GM23338 (cell line): ENCODE measurements around the gene SP9. TPM values are rescaled to one million over a fixed set of nuclear protein-coding genes. Genes with fewer than 3 reads are reported as not detected.
A peak's percentile ranks its signal among the peaks of the same experiment; 100 is the strongest.

ENCODE experiments used
- ATAC-seq: fragments of 200-7000 bp; cut with Tn5 transposase; 3 replicates; pipeline ENCODE4 v1.9.1; 2020
- DNase-seq: peaks from one replicate; pipeline ENCODE4 v3.0.0-alpha.2; 2015; ENCODE audit warnings: low spot score
- H2AFZ ChIP-seq: fragments of 200-600 bp; sonication (generic); 2 replicates; pipeline ENCODE4 v1.8.0; 2016; ENCODE audit warnings: antibody characterized with exemption, mild to moderate bottlenecking, moderate library complexity
- H3F3A ChIP-seq: fragments of 200-600 bp; sonication (generic); replicated peaks from 2 replicates; pipeline ENCODE4 v1.8.0; 2017; ENCODE audit warnings: antibody characterized with exemption, mixed run types, low read depth
- H3K27ac ChIP-seq: fragments of 200-600 bp; sonication (generic); 2 replicates; pipeline ENCODE4 v1.6.1; 2016; ENCODE audit warnings: low read depth
- H3K27me3 ChIP-seq: fragments of 200-600 bp; sonication (generic); 2 replicates; pipeline ENCODE4 v1.8.0; 2016; ENCODE audit warnings: mild to moderate bottlenecking, mixed run types, moderate library complexity; ENCODE audit not compliant: insufficient read depth
- H3K36me3 ChIP-seq: fragments of 200-600 bp; sonication (generic); 2 replicates; pipeline ENCODE4 v1.8.0; 2016; ENCODE audit warnings: mild to moderate bottlenecking; ENCODE audit not compliant: insufficient read depth
- H3K4me1 ChIP-seq: fragments of 200-600 bp; sonication (generic); 2 replicates; pipeline ENCODE4 v1.8.0; 2016; ENCODE audit warnings: mild to moderate bottlenecking, moderate library complexity; ENCODE audit not compliant: insufficient read depth
- H3K4me2 ChIP-seq: fragments of 200-600 bp; sonication (generic); 2 replicates; pipeline ENCODE4 v1.7.1; 2017; ENCODE audit warnings: mixed run types
- H3K4me3 ChIP-seq: fragments of 200-600 bp; sonication (generic); 2 replicates; pipeline ENCODE4 v1.6.1; 2016; ENCODE audit warnings: mixed run types
- H3K79me2 ChIP-seq: fragments of 200-600 bp; sonication (generic); replicated peaks from 2 replicates; pipeline ENCODE4 v1.8.0; 2017; ENCODE audit warnings: mild to moderate bottlenecking; ENCODE audit not compliant: insufficient read depth
- H3K9me2 ChIP-seq: fragments of 200-600 bp; sonication (generic); 2 replicates; pipeline ENCODE4 v1.8.0; 2017; ENCODE audit not compliant: insufficient read depth
- H4K20me1 ChIP-seq: fragments of 200-600 bp; sonication (generic); replicated peaks from 2 replicates; pipeline ENCODE4 v1.8.0; 2017; ENCODE audit warnings: mild to moderate bottlenecking; ENCODE audit not compliant: insufficient read depth
- H3K27ac Mint-ChIP-seq: 2 replicates; pipeline ENCODE4 v1.8.0; 2020; ENCODE audit warnings: inconsistent platforms, mild to moderate bottlenecking, moderate library complexity, mixed read lengths
- H3K27me3 Mint-ChIP-seq: 3 replicates; pipeline ENCODE4 v1.8.0; 2022; ENCODE audit warnings: low read depth, mild to moderate bottlenecking, moderate library complexity, mixed read lengths, inconsistent platforms; ENCODE audit not compliant: insufficient read depth, poor library complexity
- H3K36me3 Mint-ChIP-seq: 3 replicates; pipeline ENCODE4 v1.8.0; 2021; ENCODE audit warnings: low read depth, mild to moderate bottlenecking, inconsistent platforms, moderate library complexity, mixed read lengths
- H3K4me1 Mint-ChIP-seq: 3 replicates; pipeline ENCODE4 v1.8.0; 2020; ENCODE audit warnings: mild to moderate bottlenecking, inconsistent platforms, mixed read lengths
- H3K4me3 Mint-ChIP-seq: 3 replicates; pipeline ENCODE4 v1.8.0; 2021; ENCODE audit warnings: moderate library complexity, mild to moderate bottlenecking, inconsistent platforms, mixed read lengths
- H3K9me3 Mint-ChIP-seq: 3 replicates; pipeline ENCODE4 v1.8.0; 2020; ENCODE audit warnings: moderate library complexity, mild to moderate bottlenecking, inconsistent platforms, mixed read lengths
- EZH2 ChIP-seq: fragments of 200-600 bp; sonication (generic); IDR thresholded peaks from one replicate; pipeline ENCODE4 v1.8.0; 2017; ENCODE audit warnings: antibody characterized with exemption, mild to moderate bottlenecking, low read depth; ENCODE audit not compliant: unreplicated experiment
- polyA plus RNA-seq: library from polyadenylated mRNA; unstranded; fragments of >200 nt; fragmentation: Nextera tagmentation; extraction: Ambion mirVana; gene quantifications from 2 replicates; pipeline ENCODE4 v1.2.1, GENCODE V29; 2016
- total RNA-seq: library from RNA; depleted of rRNA; stranded (reverse); fragments of >200 nt; shearing (Covaris generic); gene quantifications from 2 replicates; pipeline ENCODE4 v1.2.3, GENCODE V29; 2014
- TF ChIP-seq, protein P1 (sequence below): fragments of 250-450 bp; sonication (Bioruptor Pico); IDR thresholded peaks from 2 replicates; pipeline ENCODE4 v1.5.0; 2020; ENCODE audit warnings: mild to moderate bottlenecking, moderate library complexity

Gene SP9
- total and polyA plus RNA-seq, 2 experiments from 2014 or later = 0.49 TPM; not detected in 1

GRCh38 chr2:174326161-174327020 lies 8.4 kb upstream of the SP9 start:
- Histone ChIP-seq H3F3A (peaks cover 31% of the 10 kb centered on the region), H3K9me2 (no peaks in the 10 kb centered on the region), H3K4me3 (peak overlapping the region; percentile 50), H3K79me2 (no peaks in the 10 kb centered on the region), H3K27me3 (peaks cover 74% of the 10 kb centered on the region), H2AFZ (peak overlapping the region; percentile 95), H3K27ac (no peak overlapping the region), H3K36me3 (no peaks in the 10 kb centered on the region), H4K20me1 (peaks cover 6% of the 10 kb centered on the region; the same call in 1 of the 2 replicates), H3K4me2 (peak overlapping the region; percentile 73), H3K4me1 (peaks cover 44% of the 10 kb centered on the region)
- no peak overlapping the region for H3K27ac Mint-ChIP-seq
- peak overlapping the region; percentile 93 for H3K4me3 Mint-ChIP-seq
- peak; percentile 74 for DNase-seq
- H3K4me1 Mint-ChIP-seq = peaks cover 38% of the 10 kb centered on the region
- H3K27me3 Mint-ChIP-seq = peaks cover 77% of the 10 kb centered on the region
- no peaks in the 10 kb centered on the region; the same call in 2 of the 3 replicates for H3K36me3 Mint-ChIP-seq
- TF ChIP-seq, protein P1, sequence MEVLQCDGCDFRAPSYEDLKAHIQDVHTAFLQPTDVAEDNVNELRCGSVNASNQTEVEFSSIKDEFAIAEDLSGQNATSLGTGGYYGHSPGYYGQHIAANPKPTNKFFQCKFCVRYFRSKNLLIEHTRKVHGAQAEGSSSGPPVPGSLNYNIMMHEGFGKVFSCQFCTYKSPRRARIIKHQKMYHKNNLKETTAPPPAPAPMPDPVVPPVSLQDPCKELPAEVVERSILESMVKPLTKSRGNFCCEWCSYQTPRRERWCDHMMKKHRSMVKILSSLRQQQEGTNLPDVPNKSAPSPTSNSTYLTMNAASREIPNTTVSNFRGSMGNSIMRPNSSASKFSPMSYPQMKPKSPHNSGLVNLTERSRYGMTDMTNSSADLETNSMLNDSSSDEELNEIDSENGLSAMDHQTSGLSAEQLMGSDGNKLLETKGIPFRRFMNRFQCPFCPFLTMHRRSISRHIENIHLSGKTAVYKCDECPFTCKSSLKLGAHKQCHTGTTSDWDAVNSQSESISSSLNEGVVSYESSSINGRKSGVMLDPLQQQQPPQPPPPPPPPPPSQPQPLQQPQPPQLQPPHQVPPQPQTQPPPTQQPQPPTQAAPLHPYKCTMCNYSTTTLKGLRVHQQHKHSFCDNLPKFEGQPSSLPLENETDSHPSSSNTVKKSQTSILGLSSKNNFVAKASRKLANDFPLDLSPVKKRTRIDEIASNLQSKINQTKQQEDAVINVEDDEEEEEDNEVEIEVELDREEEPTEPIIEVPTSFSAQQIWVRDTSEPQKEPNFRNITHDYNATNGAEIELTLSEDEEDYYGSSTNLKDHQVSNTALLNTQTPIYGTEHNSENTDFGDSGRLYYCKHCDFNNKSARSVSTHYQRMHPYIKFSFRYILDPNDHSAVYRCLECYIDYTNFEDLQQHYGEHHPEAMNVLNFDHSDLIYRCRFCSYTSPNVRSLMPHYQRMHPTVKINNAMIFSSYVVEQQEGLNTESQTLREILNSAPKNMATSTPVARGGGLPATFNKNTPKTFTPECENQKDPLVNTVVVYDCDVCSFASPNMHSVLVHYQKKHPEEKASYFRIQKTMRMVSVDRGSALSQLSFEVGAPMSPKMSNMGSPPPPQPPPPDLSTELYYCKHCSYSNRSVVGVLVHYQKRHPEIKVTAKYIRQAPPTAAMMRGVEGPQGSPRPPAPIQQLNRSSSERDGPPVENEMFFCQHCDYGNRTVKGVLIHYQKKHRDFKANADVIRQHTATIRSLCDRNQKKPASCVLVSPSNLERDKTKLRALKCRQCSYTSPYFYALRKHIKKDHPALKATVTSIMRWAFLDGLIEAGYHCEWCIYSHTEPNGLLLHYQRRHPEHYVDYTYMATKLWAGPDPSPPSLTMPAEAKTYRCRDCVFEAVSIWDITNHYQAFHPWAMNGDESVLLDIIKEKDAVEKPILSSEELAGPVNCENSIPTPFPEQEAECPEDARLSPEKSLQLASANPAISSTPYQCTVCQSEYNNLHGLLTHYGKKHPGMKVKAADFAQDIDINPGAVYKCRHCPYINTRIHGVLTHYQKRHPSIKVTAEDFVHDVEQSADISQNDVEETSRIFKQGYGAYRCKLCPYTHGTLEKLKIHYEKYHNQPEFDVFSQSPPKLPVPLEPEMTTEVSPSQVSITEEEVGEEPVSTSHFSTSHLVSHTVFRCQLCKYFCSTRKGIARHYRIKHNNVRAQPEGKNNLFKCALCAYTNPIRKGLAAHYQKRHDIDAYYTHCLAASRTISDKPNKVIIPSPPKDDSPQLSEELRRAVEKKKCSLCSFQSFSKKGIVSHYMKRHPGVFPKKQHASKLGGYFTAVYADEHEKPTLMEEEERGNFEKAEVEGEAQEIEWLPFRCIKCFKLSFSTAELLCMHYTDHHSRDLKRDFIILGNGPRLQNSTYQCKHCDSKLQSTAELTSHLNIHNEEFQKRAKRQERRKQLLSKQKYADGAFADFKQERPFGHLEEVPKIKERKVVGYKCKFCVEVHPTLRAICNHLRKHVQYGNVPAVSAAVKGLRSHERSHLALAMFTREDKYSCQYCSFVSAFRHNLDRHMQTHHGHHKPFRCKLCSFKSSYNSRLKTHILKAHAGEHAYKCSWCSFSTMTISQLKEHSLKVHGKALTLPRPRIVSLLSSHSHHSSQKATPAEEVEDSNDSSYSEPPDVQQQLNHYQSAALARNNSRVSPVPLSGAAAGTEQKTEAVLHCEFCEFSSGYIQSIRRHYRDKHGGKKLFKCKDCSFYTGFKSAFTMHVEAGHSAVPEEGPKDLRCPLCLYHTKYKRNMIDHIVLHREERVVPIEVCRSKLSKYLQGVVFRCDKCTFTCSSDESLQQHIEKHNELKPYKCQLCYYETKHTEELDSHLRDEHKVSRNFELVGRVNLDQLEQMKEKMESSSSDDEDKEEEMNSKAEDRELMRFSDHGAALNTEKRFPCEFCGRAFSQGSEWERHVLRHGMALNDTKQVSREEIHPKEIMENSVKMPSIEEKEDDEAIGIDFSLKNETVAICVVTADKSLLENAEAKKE (CRISPR knock-in tag) = no peak
- peak; percentile 66 for TF ChIP-seq EZH2
- H3K9me3 Mint-ChIP-seq = no peaks in the 10 kb centered on the region; the same call in 2 of the 3 replicates
- ATAC-seq = peak; percentile 43
